ENCODE data around the gene KCP.

GRCh38 chr7:128881458-128882125 is 28.9 kb downstream of the KCP start:
- TF ChIP-seq, protein P1, sequence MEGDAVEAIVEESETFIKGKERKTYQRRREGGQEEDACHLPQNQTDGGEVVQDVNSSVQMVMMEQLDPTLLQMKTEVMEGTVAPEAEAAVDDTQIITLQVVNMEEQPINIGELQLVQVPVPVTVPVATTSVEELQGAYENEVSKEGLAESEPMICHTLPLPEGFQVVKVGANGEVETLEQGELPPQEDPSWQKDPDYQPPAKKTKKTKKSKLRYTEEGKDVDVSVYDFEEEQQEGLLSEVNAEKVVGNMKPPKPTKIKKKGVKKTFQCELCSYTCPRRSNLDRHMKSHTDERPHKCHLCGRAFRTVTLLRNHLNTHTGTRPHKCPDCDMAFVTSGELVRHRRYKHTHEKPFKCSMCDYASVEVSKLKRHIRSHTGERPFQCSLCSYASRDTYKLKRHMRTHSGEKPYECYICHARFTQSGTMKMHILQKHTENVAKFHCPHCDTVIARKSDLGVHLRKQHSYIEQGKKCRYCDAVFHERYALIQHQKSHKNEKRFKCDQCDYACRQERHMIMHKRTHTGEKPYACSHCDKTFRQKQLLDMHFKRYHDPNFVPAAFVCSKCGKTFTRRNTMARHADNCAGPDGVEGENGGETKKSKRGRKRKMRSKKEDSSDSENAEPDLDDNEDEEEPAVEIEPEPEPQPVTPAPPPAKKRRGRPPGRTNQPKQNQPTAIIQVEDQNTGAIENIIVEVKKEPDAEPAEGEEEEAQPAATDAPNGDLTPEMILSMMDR (IDR thresholded peaks at IDR 0.05), result no peak
- no peak for TF ChIP-seq USF2 (CRISPR knock-in tag; IDR thresholded peaks at IDR 0.05)
- TF ChIP-seq FOXP1 (CRISPR knock-in tag; IDR thresholded peaks at IDR 0.05; ENCODE audit: borderline replicate concordance), result no peak
- TF ChIP-seq ZNF263 (CRISPR knock-in tag; IDR thresholded peaks at IDR 0.05; ENCODE audit: low read depth), result no peak
- TF ChIP-seq, protein P2, sequence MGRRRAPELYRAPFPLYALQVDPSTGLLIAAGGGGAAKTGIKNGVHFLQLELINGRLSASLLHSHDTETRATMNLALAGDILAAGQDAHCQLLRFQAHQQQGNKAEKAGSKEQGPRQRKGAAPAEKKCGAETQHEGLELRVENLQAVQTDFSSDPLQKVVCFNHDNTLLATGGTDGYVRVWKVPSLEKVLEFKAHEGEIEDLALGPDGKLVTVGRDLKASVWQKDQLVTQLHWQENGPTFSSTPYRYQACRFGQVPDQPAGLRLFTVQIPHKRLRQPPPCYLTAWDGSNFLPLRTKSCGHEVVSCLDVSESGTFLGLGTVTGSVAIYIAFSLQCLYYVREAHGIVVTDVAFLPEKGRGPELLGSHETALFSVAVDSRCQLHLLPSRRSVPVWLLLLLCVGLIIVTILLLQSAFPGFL (CRISPR knock-in tag; IDR thresholded peaks at IDR 0.05; ENCODE audit: borderline replicate concordance), result no peak
- no peak for TF ChIP-seq ZNF671 (CRISPR knock-in tag; IDR thresholded peaks at IDR 0.05)
- TF ChIP-seq ESRRA (CRISPR knock-in tag; IDR thresholded peaks at IDR 0.05; ENCODE audit: borderline replicate concordance), result no peak
- no peak for TF ChIP-seq GABPB1 (CRISPR knock-in tag; IDR thresholded peaks at IDR 0.05)
- TF ChIP-seq, protein P3, sequence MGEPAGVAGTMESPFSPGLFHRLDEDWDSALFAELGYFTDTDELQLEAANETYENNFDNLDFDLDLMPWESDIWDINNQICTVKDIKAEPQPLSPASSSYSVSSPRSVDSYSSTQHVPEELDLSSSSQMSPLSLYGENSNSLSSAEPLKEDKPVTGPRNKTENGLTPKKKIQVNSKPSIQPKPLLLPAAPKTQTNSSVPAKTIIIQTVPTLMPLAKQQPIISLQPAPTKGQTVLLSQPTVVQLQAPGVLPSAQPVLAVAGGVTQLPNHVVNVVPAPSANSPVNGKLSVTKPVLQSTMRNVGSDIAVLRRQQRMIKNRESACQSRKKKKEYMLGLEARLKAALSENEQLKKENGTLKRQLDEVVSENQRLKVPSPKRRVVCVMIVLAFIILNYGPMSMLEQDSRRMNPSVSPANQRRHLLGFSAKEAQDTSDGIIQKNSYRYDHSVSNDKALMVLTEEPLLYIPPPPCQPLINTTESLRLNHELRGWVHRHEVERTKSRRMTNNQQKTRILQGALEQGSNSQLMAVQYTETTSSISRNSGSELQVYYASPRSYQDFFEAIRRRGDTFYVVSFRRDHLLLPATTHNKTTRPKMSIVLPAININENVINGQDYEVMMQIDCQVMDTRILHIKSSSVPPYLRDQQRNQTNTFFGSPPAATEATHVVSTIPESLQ (CRISPR knock-in tag; IDR thresholded peaks at IDR 0.05), result no peak
- TF ChIP-seq, protein P4, sequence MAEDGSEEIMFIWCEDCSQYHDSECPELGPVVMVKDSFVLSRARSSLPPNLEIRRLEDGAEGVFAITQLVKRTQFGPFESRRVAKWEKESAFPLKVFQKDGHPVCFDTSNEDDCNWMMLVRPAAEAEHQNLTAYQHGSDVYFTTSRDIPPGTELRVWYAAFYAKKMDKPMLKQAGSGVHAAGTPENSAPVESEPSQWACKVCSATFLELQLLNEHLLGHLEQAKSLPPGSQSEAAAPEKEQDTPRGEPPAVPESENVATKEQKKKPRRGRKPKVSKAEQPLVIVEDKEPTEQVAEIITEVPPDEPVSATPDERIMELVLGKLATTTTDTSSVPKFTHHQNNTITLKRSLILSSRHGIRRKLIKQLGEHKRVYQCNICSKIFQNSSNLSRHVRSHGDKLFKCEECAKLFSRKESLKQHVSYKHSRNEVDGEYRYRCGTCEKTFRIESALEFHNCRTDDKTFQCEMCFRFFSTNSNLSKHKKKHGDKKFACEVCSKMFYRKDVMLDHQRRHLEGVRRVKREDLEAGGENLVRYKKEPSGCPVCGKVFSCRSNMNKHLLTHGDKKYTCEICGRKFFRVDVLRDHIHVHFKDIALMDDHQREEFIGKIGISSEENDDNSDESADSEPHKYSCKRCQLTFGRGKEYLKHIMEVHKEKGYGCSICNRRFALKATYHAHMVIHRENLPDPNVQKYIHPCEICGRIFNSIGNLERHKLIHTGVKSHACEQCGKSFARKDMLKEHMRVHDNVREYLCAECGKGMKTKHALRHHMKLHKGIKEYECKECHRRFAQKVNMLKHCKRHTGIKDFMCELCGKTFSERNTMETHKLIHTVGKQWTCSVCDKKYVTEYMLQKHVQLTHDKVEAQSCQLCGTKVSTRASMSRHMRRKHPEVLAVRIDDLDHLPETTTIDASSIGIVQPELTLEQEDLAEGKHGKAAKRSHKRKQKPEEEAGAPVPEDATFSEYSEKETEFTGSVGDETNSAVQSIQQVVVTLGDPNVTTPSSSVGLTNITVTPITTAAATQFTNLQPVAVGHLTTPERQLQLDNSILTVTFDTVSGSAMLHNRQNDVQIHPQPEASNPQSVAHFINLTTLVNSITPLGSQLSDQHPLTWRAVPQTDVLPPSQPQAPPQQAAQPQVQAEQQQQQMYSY (CRISPR knock-in tag; IDR thresholded peaks at IDR 0.05), result no peak
- TF ChIP-seq HMGXB4 (CRISPR knock-in tag; IDR thresholded peaks at IDR 0.05), result no peak
- no peak for TF ChIP-seq JUN (CRISPR knock-in tag; IDR thresholded peaks at IDR 0.05)
- no peak for TF ChIP-seq ZNF317 (CRISPR knock-in tag; IDR thresholded peaks at IDR 0.05; ENCODE audit: borderline replicate concordance, low read depth)
